GM12891 (cell line): Measurements from ENCODE around the gene PSAP.

Source experiments
- DNase-seq: peaks from one replicate; pipeline ENCODE4 v3.0.0; 2011; ENCODE audit warnings: low spot score; ENCODE audit not compliant: insufficient read length
- FAIRE-seq: peaks from 2 replicates; lab custom pipeline; 2011; peaks lifted over from hg19 to GRCh38; lab: Jason Lieb, UNC
- PAX5 ChIP-seq: IDR thresholded peaks from 2 replicates; pipeline ENCODE4 v1.6.1; 2011; ENCODE audit warnings: low read length, moderate library complexity, mild to moderate bottlenecking; ENCODE audit not compliant: insufficient read depth, severe bottlenecking
- POLR2A ChIP-seq: IDR thresholded peaks from 2 replicates; pipeline ENCODE4 v1.6.1; 2011; ENCODE audit warnings: low read depth, low read length, control low read depth
- POLR2AphosphoS5 ChIP-seq: IDR thresholded peaks from 2 replicates; pipeline ENCODE4 v1.6.1; 2011; ENCODE audit warnings: low read depth, low read length, control low read depth
- POU2F2 ChIP-seq: IDR thresholded peaks from 2 replicates; pipeline ENCODE4 v1.6.1; 2011; ENCODE audit warnings: low read depth, mild to moderate bottlenecking, control low read depth, low read length, moderate library complexity
- SPI1 ChIP-seq: IDR thresholded peaks from 2 replicates; pipeline ENCODE4 v1.6.1; 2011; ENCODE audit warnings: low read depth, low read length, control low read depth
- TAF1 ChIP-seq: IDR thresholded peaks from 2 replicates; pipeline ENCODE4 v1.6.1; 2011; ENCODE audit warnings: low read depth, low read length, control low read depth

Gene PSAP

GRCh38 chr10:71774916-71775702 lies 75.9 kb downstream of the PSAP start:
- DNase-seq (no peak), FAIRE-seq (no peak)
- TF ChIP-seq SPI1 (peak; percentile 38; the same call in 1 of the 2 replicates), POU2F2 (no peak)

- peak; percentile 82 for FAIRE-seq
- peak; percentile 90 for DNase-seq
- TF ChIP-seq TAF1, result peak; percentile 45; the same call in 1 of the 2 replicates
- TF ChIP-seq POLR2AphosphoS5, result 0 out of 2 replicates have a peak, but pooled peaks have one; percentile 45
- peak; percentile 54; the same call in 1 of the 2 replicates for TF ChIP-seq POLR2A
- no peak for TF ChIP-seq PAX5
Measured at GRCh38 chr10:71773221-71773971, 77.7 kb downstream of the PSAP start, which contains the start of gene VSIR. VSIR (minus strand) TSS chr10:71773520; CDS start chr10:71773439, 81 bp downstream.

GRCh38 chr10:71772832-71773220 lies 78.2 kb downstream of the PSAP start:
- FAIRE-seq, result no peak

GRCh38 chr10:71771821-71772617 lies 79.0 kb downstream of the PSAP start:
- DNase-seq, result no peak
- no peak for FAIRE-seq
- TF ChIP-seq POLR2A (no peak), POLR2AphosphoS5 (no peak), TAF1 (no peak)

More at GRCh38 chr10:71772832-71773220, 78.2 kb downstream of the PSAP start:
- DNase-seq, result no peak
- TF ChIP-seq TAF1, result no peak
- TF ChIP-seq SPI1, result no peak
- TF ChIP-seq POLR2A, result no peak
- no peak for TF ChIP-seq POU2F2
- no peak for TF ChIP-seq POLR2AphosphoS5
- no peak for TF ChIP-seq PAX5

- FAIRE-seq (no peak), DNase-seq (no peak)
- TF ChIP-seq POLR2AphosphoS5 (no peak), POU2F2 (no peak), POLR2A (no peak), PAX5 (no peak), TAF1 (no peak), SPI1 (no peak)
Measured at GRCh38 chr10:71771204-71771603, 79.8 kb downstream of the PSAP start.

GRCh38 chr10:71770789-71771188 lies 80.3 kb downstream of the PSAP start:
- TF ChIP-seq POLR2AphosphoS5 (no peak), POU2F2 (no peak), TAF1 (no peak), PAX5 (no peak), POLR2A (no peak), SPI1 (no peak)
- FAIRE-seq (no peak), DNase-seq (no peak)

- FAIRE-seq (no peak), DNase-seq (no peak)
- TF ChIP-seq PAX5, result no peak
- TF ChIP-seq TAF1, result no peak
- no peak for TF ChIP-seq POLR2AphosphoS5
- TF ChIP-seq SPI1, result no peak
- TF ChIP-seq POLR2A, result no peak
Measured at GRCh38 chr10:71770255-71770654, 80.8 kb downstream of the PSAP start.

GRCh38 chr10:71769279-71769823 lies 81.7 kb downstream of the PSAP start:
- TF ChIP-seq POU2F2 (no peak), POLR2AphosphoS5 (no peak), PAX5 (no peak), SPI1 (peak; percentile 93)
- FAIRE-seq, result peak; percentile 74
- DNase-seq, result no peak

- TF ChIP-seq SPI1 (no peak), POLR2AphosphoS5 (no peak), TAF1 (no peak), POU2F2 (no peak), PAX5 (no peak), POLR2A (no peak)
- FAIRE-seq, result no peak
- DNase-seq, result no peak
Measured at GRCh38 chr10:71767420-71768035, 83.5 kb downstream of the PSAP start.
